Natural killer cell (primary cell): Measurements from ENCODE around the gene BSCL2. TPM values are rescaled to one million over a fixed set of nuclear protein-coding genes. Genes with fewer than 3 reads are reported as not detected.
"Not testable (repeated sequence)": the region's sequence is repeated elsewhere in the genome, so short reads cannot be mapped to it uniquely, and the experiment has no call there.

Experiments
- ATAC-seq, 3 donors: fragments of 150-1000 bp in 2 of 3; fragments of 200-7000 bp in 1 of 3; cut with Tn5 transposase; 1 replicate in 1 of 3; 2 replicates in 2 of 3; pipeline ENCODE4 v1.10.0; 2021; ENCODE audit warnings: mild to moderate bottlenecking in 2 of 3, moderate library complexity in 2 of 3
- DNase-seq, 2 donors: peaks; one replicate each; pipeline versions ENCODE4 v3.0.0 to v3.0.0-alpha.2; 2013 to 2021; ENCODE audit warnings: mixed read lengths in 1 of 2
- H3K27ac ChIP-seq: one replicate; pipeline ENCODE4 v1.5.1; 2013; ENCODE audit warnings: mild to moderate bottlenecking, low read length
- H3K27me3 ChIP-seq: one replicate; pipeline ENCODE4 v1.6.1; 2013; ENCODE audit warnings: low read length; ENCODE audit not compliant: control insufficient read depth, insufficient read depth
- H3K36me3 ChIP-seq: one replicate; pipeline ENCODE4 v1.6.1; 2013; ENCODE audit warnings: low read length; ENCODE audit not compliant: control insufficient read depth, insufficient read depth
- H3K4me1 ChIP-seq: one replicate; pipeline ENCODE4 v1.6.1; 2013; ENCODE audit warnings: low read length; ENCODE audit not compliant: control insufficient read depth, insufficient read depth
- H3K4me3 ChIP-seq: one replicate; pipeline ENCODE4 v1.5.1; 2013; ENCODE audit warnings: low read length
- H3K9me3 ChIP-seq: one replicate; pipeline ENCODE4 v1.6.1; 2013; ENCODE audit warnings: low read length; ENCODE audit not compliant: control insufficient read depth, insufficient read depth
- H3K27ac Mint-ChIP-seq, 2 donors: one replicate each; pipeline ENCODE4 v1.8.0; 2022; ENCODE audit warnings: mild to moderate bottlenecking in 2 of 2, mixed read lengths in 2 of 2, moderate library complexity in 1 of 2
- H3K27me3 Mint-ChIP-seq, 2 donors: one replicate each; pipeline ENCODE4 v1.8.0; 2022; ENCODE audit warnings: low read depth in 2 of 2, mixed read lengths in 2 of 2
- H3K36me3 Mint-ChIP-seq: one replicate; pipeline ENCODE4 v1.8.0; 2022; ENCODE audit warnings: mixed read lengths
- H3K4me1 Mint-ChIP-seq, 2 donors: one replicate each; pipeline ENCODE4 v1.8.0; 2022; ENCODE audit warnings: mixed read lengths in 2 of 2
- H3K4me3 Mint-ChIP-seq: one replicate; pipeline ENCODE4 v1.8.0; 2022; ENCODE audit warnings: mild to moderate bottlenecking, moderate library complexity, mixed read lengths
- H3K9me3 Mint-ChIP-seq, 2 donors: one replicate each; pipeline ENCODE4 v1.8.0; 2022; ENCODE audit warnings: mixed read lengths in 2 of 2
- WGBS: methylation state at CpG from one replicate; pipeline ENCODE4 v1.1.7; 2013; ENCODE audit warnings: missing lambda C conversion rate; ENCODE audit not compliant: insufficient coverage; 5-methylcytosine and 5-hydroxymethylcytosine counted together
- intact Hi-C: fragments of 100-400 bp; cut with micrococcal nuclease; formaldehyde crosslinking; loops from one replicate; pipeline ENCODE4 v1.14.2; 2022
- total RNA-seq, 4 donors: library from RNA; stranded (reverse); fragments of 120-200 nt in 1 of 4; gene quantifications; one replicate each; pipeline versions ENCODE4 v1.2.3 to v1.2.4, GENCODE V29; 2013 to 2022
- TF ChIP-seq, protein P1 (sequence below): fragments of 200-600 bp; IDR thresholded peaks from one replicate; pipeline ENCODE4 v1.8.0; 2022; ENCODE audit warnings: antibody characterized with exemption

Gene BSCL2
- total RNA-seq, 3 donors from 2014 or later (not counting 1 experiment from before 2014, with no cell fraction given), result 19.7 to 22.0 (median 21.2) TPM

DNA sequence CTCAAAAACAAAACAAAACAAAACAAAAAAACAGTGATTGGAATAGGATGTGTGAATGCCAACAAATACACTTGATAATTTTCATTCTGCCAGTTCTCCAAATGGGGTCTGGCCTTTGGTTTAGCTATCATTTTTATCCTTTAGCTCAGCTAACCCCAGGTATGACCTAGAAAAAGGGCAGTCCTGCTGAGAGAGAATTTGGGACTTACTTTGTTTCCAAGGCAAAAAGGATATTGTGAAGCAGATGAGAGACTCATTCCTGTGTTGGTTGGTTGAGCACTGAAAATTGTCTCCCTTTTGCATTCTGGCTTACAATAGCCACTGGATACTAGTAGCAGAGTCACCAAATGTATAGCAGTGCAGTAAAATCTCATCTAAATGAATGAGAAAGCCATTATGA, 30.0 kb upstream of the BSCL2 start:
- H3K9me3 ChIP-seq, result no peaks in the 10 kb centered on the region
- ATAC-seq (no peak), DNase-seq (no peak)
- H3K4me3 Mint-ChIP-seq, result no peak overlapping the region
- H3K4me1 ChIP-seq, result no peaks in the 10 kb centered on the region
- H3K9me3 Mint-ChIP-seq, result no peaks in the 10 kb centered on the region
- intact Hi-C loops, result no loop called here
- H3K4me3 ChIP-seq, result no peak overlapping the region
- peaks cover 5% of the 10 kb centered on the region for H3K36me3 Mint-ChIP-seq
- peaks cover 0 to 6% of the 10 kb centered on the region in 2 donors for H3K4me1 Mint-ChIP-seq
- H3K27me3 ChIP-seq, result no peaks in the 10 kb centered on the region
- no peak overlapping the region for H3K27ac ChIP-seq
- TF ChIP-seq, protein P1, sequence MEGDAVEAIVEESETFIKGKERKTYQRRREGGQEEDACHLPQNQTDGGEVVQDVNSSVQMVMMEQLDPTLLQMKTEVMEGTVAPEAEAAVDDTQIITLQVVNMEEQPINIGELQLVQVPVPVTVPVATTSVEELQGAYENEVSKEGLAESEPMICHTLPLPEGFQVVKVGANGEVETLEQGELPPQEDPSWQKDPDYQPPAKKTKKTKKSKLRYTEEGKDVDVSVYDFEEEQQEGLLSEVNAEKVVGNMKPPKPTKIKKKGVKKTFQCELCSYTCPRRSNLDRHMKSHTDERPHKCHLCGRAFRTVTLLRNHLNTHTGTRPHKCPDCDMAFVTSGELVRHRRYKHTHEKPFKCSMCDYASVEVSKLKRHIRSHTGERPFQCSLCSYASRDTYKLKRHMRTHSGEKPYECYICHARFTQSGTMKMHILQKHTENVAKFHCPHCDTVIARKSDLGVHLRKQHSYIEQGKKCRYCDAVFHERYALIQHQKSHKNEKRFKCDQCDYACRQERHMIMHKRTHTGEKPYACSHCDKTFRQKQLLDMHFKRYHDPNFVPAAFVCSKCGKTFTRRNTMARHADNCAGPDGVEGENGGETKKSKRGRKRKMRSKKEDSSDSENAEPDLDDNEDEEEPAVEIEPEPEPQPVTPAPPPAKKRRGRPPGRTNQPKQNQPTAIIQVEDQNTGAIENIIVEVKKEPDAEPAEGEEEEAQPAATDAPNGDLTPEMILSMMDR, result no peak
- no peaks in the 10 kb centered on the region for H3K27me3 Mint-ChIP-seq
- peaks cover 60% of the 10 kb centered on the region for H3K36me3 ChIP-seq
- no peak overlapping the region for H3K27ac Mint-ChIP-seq

- no peaks in the 10 kb centered on the region for H3K9me3 Mint-ChIP-seq
- DNase-seq (peak in 1 of 2 donors; percentile 50), ATAC-seq (no peak)
- H3K27me3 Mint-ChIP-seq, result no peaks in the 10 kb centered on the region
- intact Hi-C loops, result no loop called here
- 90% methylated on average over 2 of the region's 2 CpGs for WGBS
- Histone ChIP-seq H3K27ac (no peak overlapping the region), H3K36me3 (peaks cover 43% of the 10 kb centered on the region), H3K9me3 (no peaks in the 10 kb centered on the region), H3K27me3 (no peaks in the 10 kb centered on the region), H3K4me3 (no peak overlapping the region), H3K4me1 (peaks cover 24% of the 10 kb centered on the region)
- TF ChIP-seq, protein P1, result no peak
- H3K27ac Mint-ChIP-seq, result no peak overlapping the region
- H3K4me3 Mint-ChIP-seq, result no peak overlapping the region
- peaks cover 5% of the 10 kb centered on the region for H3K36me3 Mint-ChIP-seq
- H3K4me1 Mint-ChIP-seq, result peaks cover 18% of the 10 kb centered on the region in 2 donors
Observed at GRCh38 chr11:62732830-62733229, 25.6 kb upstream of the BSCL2 start.

DNA sequence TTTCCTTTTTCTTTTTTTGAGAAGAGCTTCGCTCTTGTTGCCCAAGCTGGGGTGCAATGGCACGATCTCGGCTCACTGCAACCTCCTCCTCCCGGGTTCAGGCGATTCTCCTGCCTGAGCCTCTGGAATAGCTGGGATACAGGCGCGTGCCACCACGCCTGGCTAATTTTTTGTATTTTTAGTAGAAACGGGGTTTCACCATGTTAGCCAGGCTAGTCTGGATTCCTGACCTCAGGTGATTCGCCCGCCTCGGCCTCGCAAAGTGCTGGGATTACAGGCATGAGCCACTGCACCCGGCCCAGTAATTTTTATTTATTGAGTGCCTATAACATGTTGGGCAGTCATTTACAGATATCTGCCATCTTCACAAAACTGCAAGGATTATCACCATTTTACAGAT, 22.9 kb upstream of the BSCL2 start:
- H3K4me3 ChIP-seq, ATAC-seq, H3K27ac ChIP-seq, H3K9me3 Mint-ChIP-seq, H3K27me3 ChIP-seq, H3K36me3 Mint-ChIP-seq, H3K27me3 Mint-ChIP-seq, DNase-seq, intact Hi-C loops, H3K9me3 ChIP-seq: not testable (repeated sequence)
- Mint-ChIP-seq H3K4me1 (peaks cover 34 to 42% of the 10 kb centered on the region in 2 donors), H3K4me3 (peak overlapping the region; percentile 72), H3K27ac (peak overlapping the region; percentile 58 to 99)
- peaks cover 28% of the 10 kb centered on the region for H3K36me3 ChIP-seq
- 96% methylated on average over 14 of the region's 14 CpGs for WGBS
- H3K4me1 ChIP-seq, result peaks cover 38% of the 10 kb centered on the region

GRCh38 chr11:62728171-62728988, 21.2 kb upstream of the BSCL2 start, which contains the start of gene TTC9C:
TSS of gene TTC9C (plus strand) at chr11:62728486. CDS start at chr11:62728849, 363 bp downstream.
- Histone ChIP-seq H3K27me3 (no peaks in the 10 kb centered on the region), H3K4me1 (peaks cover 44% of the 10 kb centered on the region), H3K27ac (peak within 1 kb of the TSS; percentile 88), H3K4me3 (peak within 1 kb of the TSS; percentile 91), H3K9me3 (no peaks in the 10 kb centered on the region), H3K36me3 (peaks cover 29% of the 10 kb centered on the region)
- intact Hi-C loops, result loop anchor here (1.0 to 5.0 kb wide), 4 partner anchors 33 to 153 kb away; partner anchors contain the start of genes C11orf98, CSKMT and POLR2G
- H3K36me3 Mint-ChIP-seq, result peaks cover 14% of the 10 kb centered on the region
- H3K27me3 Mint-ChIP-seq, result no peaks in the 10 kb centered on the region
- no peaks in the 10 kb centered on the region for H3K9me3 Mint-ChIP-seq
- ATAC-seq, result peak; percentile 37 to 45 (median 41)
- 0% methylated on average over 29 of the region's 29 CpGs for WGBS
- TF ChIP-seq, protein P1, result no peak
- H3K27ac Mint-ChIP-seq, result peak within 1 kb of the TSS; percentile 99
- H3K4me3 Mint-ChIP-seq, result peak within 1 kb of the TSS; percentile 98
- peak; percentile 73 to 91 for DNase-seq
- H3K4me1 Mint-ChIP-seq, result peaks cover 49 to 59% of the 10 kb centered on the region in 2 donors
